Cerebellar cortex (tissue), 1 donor: Measurements from ENCODE around the gene MXRA8.
"Not testable (repeated sequence)": the region's sequence is repeated elsewhere in the genome, so short reads cannot be mapped to it uniquely, and the experiment has no call there.

Experiments
- DNase-seq: peaks from one replicate; pipeline ENCODE4 v3.0.0-alpha.2; 2015; ENCODE audit warnings: low spot score

MXRA8 gene, protein sequence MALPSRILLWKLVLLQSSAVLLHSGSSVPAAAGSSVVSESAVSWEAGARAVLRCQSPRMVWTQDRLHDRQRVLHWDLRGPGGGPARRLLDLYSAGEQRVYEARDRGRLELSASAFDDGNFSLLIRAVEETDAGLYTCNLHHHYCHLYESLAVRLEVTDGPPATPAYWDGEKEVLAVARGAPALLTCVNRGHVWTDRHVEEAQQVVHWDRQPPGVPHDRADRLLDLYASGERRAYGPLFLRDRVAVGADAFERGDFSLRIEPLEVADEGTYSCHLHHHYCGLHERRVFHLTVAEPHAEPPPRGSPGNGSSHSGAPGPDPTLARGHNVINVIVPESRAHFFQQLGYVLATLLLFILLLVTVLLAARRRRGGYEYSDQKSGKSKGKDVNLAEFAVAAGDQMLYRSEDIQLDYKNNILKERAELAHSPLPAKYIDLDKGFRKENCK

GRCh38 chr1:1358433-1359271, at the start of gene MXRA8:
MXRA8 (minus strand) TSS chr1:1358555; CDS start chr1:1358504, 51 bp downstream.
- no peak for DNase-seq

DNA sequence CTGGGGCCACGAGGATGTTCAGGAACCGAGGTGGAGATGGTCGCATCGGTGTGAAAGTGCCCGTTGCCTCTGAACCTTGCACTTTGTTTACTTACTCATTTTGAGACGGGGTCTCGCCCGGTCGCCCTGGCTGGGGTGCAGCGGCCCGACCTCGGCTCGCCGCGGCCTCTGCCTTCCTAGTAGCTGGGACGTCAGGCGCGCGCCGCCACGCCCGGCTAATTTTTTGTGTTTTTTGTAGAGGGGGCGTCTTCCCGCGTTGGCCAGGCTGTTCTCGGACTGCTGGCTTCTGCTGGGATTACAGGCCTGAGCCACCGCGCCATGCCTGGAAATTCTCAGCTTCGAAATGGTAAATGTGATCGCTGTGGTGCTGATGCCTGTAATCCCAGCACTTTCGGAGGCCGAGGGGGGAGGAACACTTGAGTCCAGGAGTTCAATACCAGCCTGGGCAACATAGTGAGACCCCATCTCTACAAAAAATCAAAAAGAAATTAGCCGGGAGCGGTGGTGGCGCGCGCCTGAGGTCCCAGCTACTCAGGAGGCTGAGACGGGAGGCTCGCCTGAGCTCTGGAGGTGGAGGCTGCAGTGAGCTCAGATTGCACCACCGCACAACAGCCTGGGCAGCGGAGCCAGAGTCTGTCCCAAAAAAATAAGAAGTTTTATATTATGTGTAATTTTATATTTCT, 49.4 kb upstream of the MXRA8 start:
- no peak for DNase-seq

DNA sequence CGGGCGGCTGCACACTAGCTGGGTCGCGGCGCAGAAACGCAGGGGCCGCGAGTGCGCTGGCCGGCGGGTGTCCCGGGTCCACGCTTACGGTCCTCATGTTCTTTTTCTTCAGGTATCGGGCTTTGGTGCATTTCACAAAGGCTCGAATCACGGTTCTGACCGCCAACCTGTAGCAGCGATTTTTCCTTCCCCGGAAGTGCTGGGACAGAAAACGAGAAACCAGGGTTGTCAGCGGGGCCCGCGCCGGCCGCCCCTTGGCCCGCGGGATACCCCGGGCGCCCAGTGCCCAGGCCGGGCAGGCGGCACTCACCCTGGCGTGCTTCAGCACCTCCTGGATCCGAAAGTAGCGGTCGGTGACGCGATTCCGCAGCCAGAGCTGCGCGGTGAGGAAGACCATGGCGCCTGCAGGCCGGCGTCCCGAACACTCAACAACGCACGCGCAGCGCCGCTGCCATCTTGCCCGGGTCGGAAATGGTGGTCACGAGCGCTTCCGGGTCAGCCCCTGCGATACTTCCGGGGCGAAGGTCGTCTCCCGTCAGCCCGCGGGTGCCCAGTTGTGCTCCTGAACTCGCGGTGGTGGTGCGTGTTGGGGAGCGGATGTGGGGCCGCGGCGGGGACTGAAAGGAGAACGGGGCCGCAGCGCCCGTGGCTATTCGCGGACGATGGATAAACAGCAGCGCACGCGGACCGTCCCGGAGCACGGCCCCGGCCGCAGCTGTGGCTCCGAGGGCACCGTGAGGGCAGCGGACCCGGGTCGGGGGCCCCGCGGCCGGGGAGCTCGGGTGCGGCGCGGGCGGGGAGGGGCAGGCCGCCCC, 48.7 kb upstream of the MXRA8 start, which contains the start of gene MRPL20:
MRPL20 (minus strand) TSS at position 473 of the 815 bp plus-strand sequence; CDS start at position 397, 76 bp downstream.
- peak; percentile 92 for DNase-seq

- no peak for DNase-seq
Measured at GRCh38 chr1:1406101-1406820, 47.9 kb upstream of the MXRA8 start.

GRCh38 chr1:1403653-1404052, 45.3 kb upstream of the MXRA8 start:
- DNase-seq, result no peak

GRCh38 chr1:1402901-1403392, 44.6 kb upstream of the MXRA8 start:
- not testable (repeated sequence) for DNase-seq

- DNase-seq, result peak; percentile 66
Measured at GRCh38 chr1:1402072-1402900, 43.9 kb upstream of the MXRA8 start.

DNA sequence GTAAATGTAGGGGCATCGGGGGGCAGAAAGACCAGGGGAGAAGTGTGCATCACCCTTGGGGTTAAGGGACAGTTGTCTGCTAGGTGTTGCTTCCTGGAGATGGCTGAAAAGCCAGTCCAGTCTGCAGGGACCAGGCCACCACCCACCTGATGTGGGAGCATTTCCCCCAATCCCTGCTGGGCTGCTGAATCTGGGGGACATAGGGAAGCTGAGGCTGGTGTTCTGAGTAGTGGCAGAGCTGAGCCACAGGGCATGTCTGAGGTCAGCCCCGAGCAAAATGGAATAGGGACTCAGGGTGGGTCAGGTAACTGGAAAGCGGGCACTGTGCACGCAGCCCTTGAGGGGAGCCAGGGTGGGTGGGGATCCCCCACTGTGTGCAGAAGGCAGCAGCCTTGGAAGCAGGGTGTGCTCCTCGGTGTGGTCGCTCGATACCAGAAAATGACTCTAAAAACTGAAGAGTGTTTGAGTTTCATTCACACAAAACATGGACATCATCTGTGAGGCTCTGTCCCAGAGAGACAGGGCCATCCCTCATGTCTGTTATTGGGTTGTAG, 43.2 kb upstream of the MXRA8 start:
- no peak for DNase-seq

GRCh38 chr1:1400576-1401456, 42.5 kb upstream of the MXRA8 start:
- no peak for DNase-seq

GRCh38 chr1:1399872-1400575, 41.7 kb upstream of the MXRA8 start:
- DNase-seq, result no peak

GRCh38 chr1:1399187-1399871, 41.0 kb upstream of the MXRA8 start, which contains the start of gene CCNL2:
CCNL2 (minus strand) TSS chr1:1399335; CDS start chr1:1399306, 29 bp downstream.
- DNase-seq, result peak; percentile 95

GRCh38 chr1:1398677-1399186, 40.4 kb upstream of the MXRA8 start:
- DNase-seq, result no peak

GRCh38 chr1:1397839-1398523, 39.6 kb upstream of the MXRA8 start:
- DNase-seq, result no peak

GRCh38 chr1:1395166-1395565, 36.8 kb upstream of the MXRA8 start:
- DNase-seq, result no peak

- no peak for DNase-seq
Measured at GRCh38 chr1:1394116-1394515, 35.8 kb upstream of the MXRA8 start.

DNA sequence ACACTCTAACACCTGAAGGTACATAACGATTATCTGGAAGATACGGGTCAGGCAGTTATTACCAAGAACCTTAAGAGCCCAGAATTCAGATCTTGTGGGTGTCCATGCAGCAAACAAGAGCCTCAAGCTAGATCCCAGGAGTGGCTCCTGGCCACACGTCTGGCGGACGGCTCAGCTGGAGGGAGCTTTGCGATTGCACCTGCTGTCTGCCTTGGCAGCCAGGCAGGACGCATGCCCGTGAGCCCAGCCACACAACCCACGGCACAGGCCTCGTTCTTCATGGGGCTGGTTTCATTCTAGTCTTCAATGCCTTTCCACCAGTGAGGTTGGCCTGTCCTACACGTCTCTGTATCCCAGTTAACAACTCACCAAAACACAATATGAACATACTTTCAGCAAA, 35.1 kb upstream of the MXRA8 start:
- DNase-seq, result no peak
